ENCODE results near the gene DNAJC30. TPM values are rescaled to one million over a fixed set of nuclear protein-coding genes. Genes with fewer than 3 reads are reported as not detected.

Gene DNAJC30
- total and polyA plus RNA-seq, 11 donors = 6.8 to 21.1 (median 14.0) TPM

- intact Hi-C loops (cut with DNase I) = no loop called here
- peak in 1 of 5 donors; percentile 2 for DNase-seq
Observed at GRCh38 chr7:73712773-73713172, 29.5 kb upstream of the DNAJC30 start.

GRCh38 chr7:73708961-73709549 lies 25.8 kb upstream of the DNAJC30 start:
- Histone ChIP-seq H3K4me1 (peaks cover 0 to 3% (median 0%) of the 10 kb centered on the region in 12 donors), H3K36me3 (no peaks in the 10 kb centered on the region), H3K27me3 (no peaks in the 10 kb centered on the region), H3K9me3 (no peaks in the 10 kb centered on the region), H3K27ac (no peak overlapping the region), H3K4me3 (no peak overlapping the region)
- ATAC-seq (no peak), DNase-seq (peak in 1 of 5 donors; percentile 53)
- TF ChIP-seq CTCF (IDR thresholded peaks at IDR 0.05) (no peak), POLR2A (IDR thresholded peaks at IDR 0.05) (no peak)
- intact Hi-C loops (cut with DNase I) = no loop called here
- WGBS, 4 donors = 92 to 97% (median 94%) methylated on average over 10 to 16 of the region's 16 CpGs

More at GRCh38 chr7:73712773-73713172, 29.5 kb upstream of the DNAJC30 start:
- no peak for ATAC-seq
- no peak overlapping the region for H3K4me3 ChIP-seq
- no peak for TF ChIP-seq POLR2A (IDR thresholded peaks at IDR 0.05)
- TF ChIP-seq CTCF (IDR thresholded peaks at IDR 0.05) = no peak
- H3K9me3 ChIP-seq = no peaks in the 10 kb centered on the region
- peaks cover 0 to 23% (median under 1%) of the 10 kb centered on the region in 12 donors for H3K4me1 ChIP-seq
- 70 to 88% (median 75%) methylated on average over 1 of the region's 1 CpG for WGBS, 4 donors
- no peak overlapping the region for H3K27ac ChIP-seq
- no peaks in the 10 kb centered on the region for H3K36me3 ChIP-seq
- H3K27me3 ChIP-seq = peaks cover 0 to 14% (median 0%) of the 10 kb centered on the region in 9 donors

- DNase-seq = peak in 3 of 5 donors; percentile 50 to 73 (median 68)
- Histone ChIP-seq H3K27ac (no peak overlapping the region), H3K36me3 (peaks cover 0 to 3% (median 0%) of the 10 kb centered on the region in 9 donors), H3K27me3 (no peaks in the 10 kb centered on the region), H3K4me3 (no peak overlapping the region), H3K4me1 (peaks cover 0 to 6% (median 0%) of the 10 kb centered on the region in 12 donors), H3K9me3 (no peaks in the 10 kb centered on the region)
- 70 to 80% (median 79%) methylated on average over 12 to 15 of the region's 15 CpGs for WGBS, 4 donors
- peak in 1 of 4 donors; percentile 8 for ATAC-seq
- TF ChIP-seq CTCF (IDR thresholded peaks at IDR 0.05) = no peak
- TF ChIP-seq POLR2A (IDR thresholded peaks at IDR 0.05) = no peak
- intact Hi-C loops (cut with DNase I) = no loop called here
Observed at GRCh38 chr7:73707045-73707631, 23.9 kb upstream of the DNAJC30 start.

GRCh38 chr7:73706126-73707044 lies 23.1 kb upstream of the DNAJC30 start:
- intact Hi-C loops (cut with DNase I) = no loop called here
- Histone ChIP-seq H3K4me3 (no peak overlapping the region), H3K27me3 (no peaks in the 10 kb centered on the region), H3K27ac (no peak overlapping the region), H3K9me3 (no peaks in the 10 kb centered on the region), H3K4me1 (peaks cover 0 to 6% (median 0%) of the 10 kb centered on the region in 12 donors), H3K36me3 (peaks cover 0 to 3% (median 0%) of the 10 kb centered on the region in 9 donors)
- TF ChIP-seq CTCF (IDR thresholded peaks at IDR 0.05) (no peak), POLR2A (IDR thresholded peaks at IDR 0.05) (no peak)
- ATAC-seq (no peak), DNase-seq (peak in 1 of 5 donors; percentile 57)
- WGBS, 4 donors = 75 to 79% (median 77%) methylated on average over 18 to 25 of the region's 25 CpGs
